MM.1S (cell line): ENCODE data around the gene ZC3H15.
"Not testable (repeated sequence)": the region's sequence is repeated elsewhere in the genome, so short reads cannot be mapped to it uniquely, and the experiment has no call there.

Experiments
- DNase-seq: peaks from one replicate; pipeline ENCODE4 v3.0.0-alpha.2; 2015
- H2AFZ ChIP-seq: fragments of 300-600 bp; sonication (generic); 2 replicates; pipeline ENCODE4 v1.6.0; 2016; ENCODE audit warnings: antibody characterized with exemption, low read length
- H3F3A ChIP-seq: fragments of 300-600 bp; sonication (generic); 2 replicates; pipeline ENCODE4 v1.6.1; 2016; ENCODE audit warnings: mild to moderate bottlenecking, antibody characterized with exemption, low read length, moderate library complexity, mixed read lengths; ENCODE audit not compliant: insufficient read depth
- H3K27ac ChIP-seq: fragments of 300-600 bp; sonication (generic); 2 replicates; pipeline ENCODE4 v1.5.1; 2016; ENCODE audit warnings: mild to moderate bottlenecking, low read length
- H3K27me3 ChIP-seq: fragments of 300-600 bp; sonication (generic); replicated peaks from 2 replicates; pipeline ENCODE4 v1.6.0; 2016; ENCODE audit warnings: low read length; ENCODE audit not compliant: insufficient read depth
- H3K36me3 ChIP-seq: fragments of 300-600 bp; sonication (generic); replicated peaks from 2 replicates; pipeline ENCODE4 v1.6.1; 2016; ENCODE audit warnings: mild to moderate bottlenecking, low read length, mixed read lengths; ENCODE audit not compliant: insufficient read depth
- H3K4me1 ChIP-seq: fragments of 300-600 bp; sonication (generic); 2 replicates; pipeline ENCODE4 v1.6.1; 2016; ENCODE audit warnings: low read length, mixed read lengths
- H3K4me2 ChIP-seq: fragments of 300-600 bp; sonication (generic); 2 replicates; pipeline ENCODE4 v1.6.0; 2016; ENCODE audit warnings: low read depth, low read length
- H3K4me3 ChIP-seq: fragments of 300-600 bp; sonication (generic); 2 replicates; pipeline ENCODE4 v1.5.1; 2016; ENCODE audit warnings: low read length, mixed read lengths
- H3K79me2 ChIP-seq: fragments of 300-600 bp; sonication (generic); 2 replicates; pipeline ENCODE4 v1.6.1; 2016; ENCODE audit warnings: mixed run types, low read length, mixed read lengths
- H3K9ac ChIP-seq: fragments of 300-600 bp; sonication (generic); 2 replicates; pipeline ENCODE4 v1.6.1; 2016; ENCODE audit warnings: low read length, mixed read lengths
- H3K9me2 ChIP-seq: fragments of 300-600 bp; sonication (generic); replicated peaks from 2 replicates; pipeline ENCODE4 v1.6.1; 2016; ENCODE audit warnings: mild to moderate bottlenecking, low read length, mixed read lengths; ENCODE audit not compliant: insufficient read depth
- H3K9me3 ChIP-seq: fragments of 300-600 bp; sonication (generic); replicated peaks from 2 replicates; pipeline ENCODE4 v1.6.1; 2016; ENCODE audit warnings: mild to moderate bottlenecking, low read length, mixed read lengths; ENCODE audit not compliant: insufficient read depth
- H4K20me1 ChIP-seq: fragments of 300-600 bp; sonication (generic); 2 replicates; pipeline ENCODE4 v1.6.1; 2016; ENCODE audit warnings: mild to moderate bottlenecking, low read length, moderate library complexity, mixed read lengths; ENCODE audit not compliant: insufficient read depth
- EZH2 ChIP-seq: fragments of 300-600 bp; sonication (generic); optimal IDR thresholded peaks from 2 replicates; pipeline ENCODE3; 2017; ENCODE audit warnings: low read depth, mild to moderate bottlenecking, antibody characterized with exemption, low read length, mixed read lengths
- EZH2phosphoT487 ChIP-seq: fragments of 300-600 bp; sonication (generic); IDR thresholded peaks from 2 replicates; pipeline ENCODE4 v1.6.1; 2018; ENCODE audit warnings: antibody characterized with exemption, low read length
- TF ChIP-seq, protein P1 (sequence below): fragments of 300-600 bp; sonication (generic); IDR thresholded peaks from 2 replicates; pipeline ENCODE4 v1.5.1; 2016; ENCODE audit warnings: antibody characterized with exemption, low read length, mixed read lengths

The ZC3H15 gene

DNA sequence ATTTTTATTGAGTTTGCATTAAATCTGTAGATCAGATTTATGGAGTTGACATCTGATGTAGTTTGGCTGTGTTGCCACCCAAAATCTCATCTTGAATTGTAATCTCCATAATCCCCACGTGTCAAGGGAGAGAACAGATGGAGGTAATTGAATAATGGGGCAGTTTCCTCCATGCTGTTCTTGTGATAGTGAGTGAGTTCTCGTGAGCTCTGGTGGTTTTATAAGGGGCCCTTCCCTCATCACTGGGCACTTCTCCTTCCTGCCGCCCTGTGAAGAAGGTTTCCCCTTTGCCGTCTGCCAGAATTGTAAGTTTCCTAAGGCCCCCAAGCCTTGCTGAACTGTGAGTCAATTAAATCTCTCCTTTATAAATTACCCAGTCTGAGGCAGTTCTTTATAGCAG, 32.2 kb downstream of the ZC3H15 start:
- Histone ChIP-seq H3K79me2 (no peaks in the 10 kb centered on the region), H3K4me1 (no peaks in the 10 kb centered on the region), H3K4me2 (no peak overlapping the region), H3K9me2 (no peaks in the 10 kb centered on the region), H3K36me3 (peaks cover 3% of the 10 kb centered on the region; the same call in 1 of the 2 replicates), H3K27me3 (no peaks in the 10 kb centered on the region), H3F3A (no peaks in the 10 kb centered on the region), H3K27ac (no peak overlapping the region), H3K9ac (no peak overlapping the region), H2AFZ (no peak overlapping the region), H3K9me3 (no peaks in the 10 kb centered on the region), H3K4me3 (no peak overlapping the region), H4K20me1 (no peaks in the 10 kb centered on the region)
- DNase-seq: no peak
- TF ChIP-seq EZH2 (no peak), EZH2phosphoT487 (no peak)
- TF ChIP-seq, protein P1, sequence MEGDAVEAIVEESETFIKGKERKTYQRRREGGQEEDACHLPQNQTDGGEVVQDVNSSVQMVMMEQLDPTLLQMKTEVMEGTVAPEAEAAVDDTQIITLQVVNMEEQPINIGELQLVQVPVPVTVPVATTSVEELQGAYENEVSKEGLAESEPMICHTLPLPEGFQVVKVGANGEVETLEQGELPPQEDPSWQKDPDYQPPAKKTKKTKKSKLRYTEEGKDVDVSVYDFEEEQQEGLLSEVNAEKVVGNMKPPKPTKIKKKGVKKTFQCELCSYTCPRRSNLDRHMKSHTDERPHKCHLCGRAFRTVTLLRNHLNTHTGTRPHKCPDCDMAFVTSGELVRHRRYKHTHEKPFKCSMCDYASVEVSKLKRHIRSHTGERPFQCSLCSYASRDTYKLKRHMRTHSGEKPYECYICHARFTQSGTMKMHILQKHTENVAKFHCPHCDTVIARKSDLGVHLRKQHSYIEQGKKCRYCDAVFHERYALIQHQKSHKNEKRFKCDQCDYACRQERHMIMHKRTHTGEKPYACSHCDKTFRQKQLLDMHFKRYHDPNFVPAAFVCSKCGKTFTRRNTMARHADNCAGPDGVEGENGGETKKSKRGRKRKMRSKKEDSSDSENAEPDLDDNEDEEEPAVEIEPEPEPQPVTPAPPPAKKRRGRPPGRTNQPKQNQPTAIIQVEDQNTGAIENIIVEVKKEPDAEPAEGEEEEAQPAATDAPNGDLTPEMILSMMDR: no peak

DNA sequence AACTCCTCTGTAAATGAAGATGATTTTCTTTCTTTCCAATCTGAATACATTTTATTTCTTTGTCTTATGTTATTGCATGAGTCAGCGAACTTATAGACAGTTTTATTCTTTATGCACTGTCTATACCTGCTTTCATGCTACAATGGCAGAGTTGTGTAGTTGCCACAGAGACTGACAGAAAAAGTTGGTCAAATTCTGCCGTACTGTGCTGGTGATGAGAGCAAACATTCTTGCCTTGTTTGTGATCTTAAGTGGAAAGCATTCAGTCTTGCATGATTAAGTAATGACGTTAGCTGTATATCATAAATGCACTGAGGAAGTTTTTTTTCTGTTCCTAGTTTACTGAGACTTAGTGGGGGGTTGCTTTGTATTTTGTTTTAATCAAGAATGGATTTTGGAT, 32.9 kb downstream of the ZC3H15 start:
- no peak for DNase-seq
- Histone ChIP-seq H3K4me1 (no peaks in the 10 kb centered on the region), H3F3A (no peaks in the 10 kb centered on the region), H3K9me3 (no peaks in the 10 kb centered on the region), H2AFZ (no peak overlapping the region), H3K4me3 (no peak overlapping the region), H3K27ac (no peak overlapping the region), H4K20me1 (no peaks in the 10 kb centered on the region), H3K9ac (no peak overlapping the region), H3K79me2 (no peaks in the 10 kb centered on the region), H3K4me2 (no peak overlapping the region), H3K36me3 (peaks cover 3% of the 10 kb centered on the region; the same call in 1 of the 2 replicates), H3K27me3 (no peaks in the 10 kb centered on the region), H3K9me2 (no peaks in the 10 kb centered on the region)
- no peak for TF ChIP-seq EZH2phosphoT487
- TF ChIP-seq EZH2: no peak
- TF ChIP-seq, protein P1: no peak

DNA sequence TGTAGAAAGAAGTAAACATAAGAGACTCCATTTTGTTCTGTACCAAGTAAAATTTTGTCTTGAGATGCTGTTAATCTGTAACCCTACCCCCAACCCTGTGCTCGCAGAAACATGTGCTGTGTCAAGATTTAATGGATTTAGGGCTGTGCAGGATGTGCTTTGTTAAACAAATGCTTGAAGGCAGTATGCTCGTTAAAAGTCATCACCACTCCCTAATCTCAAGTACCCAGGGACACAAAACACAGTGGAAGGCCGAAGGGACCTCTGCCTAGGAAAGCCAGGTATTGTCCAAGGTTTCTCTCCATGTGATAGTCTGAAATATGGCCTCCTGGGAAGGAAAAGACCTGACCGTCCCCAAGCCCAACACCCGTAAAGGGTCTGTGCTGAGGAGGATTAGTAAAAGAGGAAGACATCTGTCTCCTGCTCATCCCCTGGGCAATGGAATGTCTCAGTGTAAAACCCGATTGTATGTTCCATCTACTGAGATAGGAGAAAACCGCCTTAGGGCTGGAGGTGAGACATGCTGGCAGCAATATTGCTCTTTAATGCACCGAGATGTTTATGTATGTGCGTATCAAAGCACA, 35.6 kb downstream of the ZC3H15 start:
- H3K27ac ChIP-seq, H2AFZ ChIP-seq, H4K20me1 ChIP-seq, H3K27me3 ChIP-seq, H3K36me3 ChIP-seq, H3F3A ChIP-seq, H3K4me3 ChIP-seq, H3K9ac ChIP-seq, H3K79me2 ChIP-seq, H3K4me2 ChIP-seq, H3K9me2 ChIP-seq, H3K9me3 ChIP-seq, H3K4me1 ChIP-seq, DNase-seq: not testable (repeated sequence)

DNA sequence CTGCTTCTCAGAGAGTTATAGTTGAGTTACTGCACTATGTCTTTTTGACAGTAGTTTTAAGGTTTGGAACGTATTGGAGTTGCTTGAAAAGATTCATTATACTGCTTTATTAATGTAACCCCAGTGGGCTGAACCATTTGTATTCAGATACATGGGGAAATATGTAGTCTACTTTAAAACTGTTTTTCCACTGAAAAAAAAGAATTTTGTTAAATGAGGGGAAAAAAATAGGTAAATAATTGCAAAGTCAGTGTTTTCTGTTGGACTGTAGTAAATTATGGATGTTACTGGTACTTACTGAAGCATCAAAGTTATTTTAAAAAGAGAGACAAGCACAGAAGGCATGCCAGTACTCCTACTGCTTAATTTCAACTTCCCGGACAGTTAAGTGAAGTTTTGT, 36.4 kb downstream of the ZC3H15 start:
- Histone ChIP-seq H3K9me2 (no peaks in the 10 kb centered on the region), H3K9me3 (no peaks in the 10 kb centered on the region), H3K79me2 (no peaks in the 10 kb centered on the region), H3K27ac (no peak overlapping the region), H3K27me3 (no peaks in the 10 kb centered on the region), H3K4me3 (no peak overlapping the region), H3F3A (no peaks in the 10 kb centered on the region), H4K20me1 (no peaks in the 10 kb centered on the region), H2AFZ (no peak overlapping the region), H3K36me3 (no peaks in the 10 kb centered on the region), H3K4me1 (no peaks in the 10 kb centered on the region), H3K4me2 (no peak overlapping the region), H3K9ac (no peak overlapping the region)
- no peak for DNase-seq
- TF ChIP-seq, protein P1: no peak
- TF ChIP-seq EZH2 (no peak), EZH2phosphoT487 (no peak)
